Measurements from ENCODE around the gene PDLIM5.
A peak's percentile ranks its signal among the peaks of the same experiment; 100 is the strongest.

The PDLIM5 gene

GRCh38 chr4:94410678-94411206 is 41.0 kb upstream of the PDLIM5 start:
- ATAC-seq, result no peak
- TF ChIP-seq BACH2 (CRISPR knock-in tag; IDR thresholded peaks at IDR 0.05; ENCODE audit: borderline replicate concordance), result no peak
- no peak for TF ChIP-seq CREB5 (CRISPR knock-in tag; IDR thresholded peaks at IDR 0.05; ENCODE audit: low read depth)
- TF ChIP-seq TOX (CRISPR knock-in tag; IDR thresholded peaks at IDR 0.05; ENCODE audit: borderline replicate concordance), result no peak
- no peak for TF ChIP-seq OSR1 (CRISPR knock-in tag; IDR thresholded peaks at IDR 0.05)
- no peak for TF ChIP-seq ZC3H10 (CRISPR knock-in tag; IDR thresholded peaks at IDR 0.05)
- TF ChIP-seq ZNF565 (CRISPR knock-in tag; conservative IDR thresholded peaks at IDR 0.05; ENCODE audit: low read depth), result no peak
- TF ChIP-seq ZNF8 (CRISPR knock-in tag; IDR thresholded peaks at IDR 0.05), result no peak
- TF ChIP-seq PPARA (CRISPR knock-in tag; IDR thresholded peaks at IDR 0.05; ENCODE audit: borderline replicate concordance), result no peak

- TF ChIP-seq ISL1 (CRISPR knock-in tag; IDR thresholded peaks at IDR 0.05) (no peak), TSHZ2 (CRISPR knock-in tag; IDR thresholded peaks at IDR 0.05) (no peak), ZFP30 (CRISPR knock-in tag; IDR thresholded peaks at IDR 0.05) (no peak)
- ATAC-seq, result no peak
Observed at GRCh38 chr4:94411296-94411695, 40.4 kb upstream of the PDLIM5 start.

GRCh38 chr4:94412019-94412657 is 39.6 kb upstream of the PDLIM5 start:
- TF ChIP-seq ZFP30 (CRISPR knock-in tag; IDR thresholded peaks at IDR 0.05), result no peak
- ATAC-seq, result no peak; the same call in 2 of the 3 replicates

- no peak for TF ChIP-seq ESRRG (CRISPR knock-in tag; IDR thresholded peaks at IDR 0.05)
- peak; percentile 33; the same call in 1 of the 2 replicates for TF ChIP-seq ISL1 (CRISPR knock-in tag; IDR thresholded peaks at IDR 0.05)
- no peak for TF ChIP-seq ZNF8 (CRISPR knock-in tag; IDR thresholded peaks at IDR 0.05)
- ATAC-seq, result peak; percentile 78
Observed at GRCh38 chr4:94412658-94413038, 39.1 kb upstream of the PDLIM5 start.

- no peak; the same call in 2 of the 3 replicates for ATAC-seq
- TF ChIP-seq CSDC2 (CRISPR knock-in tag; IDR thresholded peaks at IDR 0.05), result no peak
- TF ChIP-seq ZNF70 (CRISPR knock-in tag; IDR thresholded peaks at IDR 0.05), result no peak
- TF ChIP-seq PPARA (CRISPR knock-in tag; IDR thresholded peaks at IDR 0.05; ENCODE audit: borderline replicate concordance), result no peak
- no peak for TF ChIP-seq ZNF8 (CRISPR knock-in tag; IDR thresholded peaks at IDR 0.05)
- no peak for TF ChIP-seq CREB5 (CRISPR knock-in tag; IDR thresholded peaks at IDR 0.05; ENCODE audit: low read depth)
- TF ChIP-seq ZFP3 (CRISPR knock-in tag; IDR thresholded peaks at IDR 0.05), result no peak
- TF ChIP-seq ISL1 (CRISPR knock-in tag; IDR thresholded peaks at IDR 0.05), result no peak
- TF ChIP-seq POU6F1 (CRISPR knock-in tag; IDR thresholded peaks at IDR 0.05; ENCODE audit: borderline replicate concordance, low read depth), result no peak
- TF ChIP-seq CSRNP3 (CRISPR knock-in tag; IDR thresholded peaks at IDR 0.05), result no peak
Observed at GRCh38 chr4:94413085-94413840, 38.5 kb upstream of the PDLIM5 start.

All from SK-N-SH treated with all-trans-retinoic acid at 6 μM for 48 hours (cell line).